Measurements from ENCODE around the gene EEF1E1. TPM values are rescaled to one million over a fixed set of nuclear protein-coding genes. Genes with fewer than 3 reads are reported as not detected.

The EEF1E1 gene
- total and polyA plus RNA-seq, 9 of the 15 experiments (the other 6 are each of a cell fraction or from before 2014, with no cell fraction given): 135 to 1,355 (median 327) TPM

- TF ChIP-seq ZKSCAN1 (IDR thresholded peaks at IDR 0.05; ENCODE audit: low read depth, low read length) (peak; percentile 65; the same call in 1 of the 2 replicates), ZBTB8A (IDR thresholded peaks at IDR 0.05; ENCODE audit: partially characterized antibody) (no peak), NFXL1 (CRISPR knock-in tag; IDR thresholded peaks at IDR 0.05) (no peak), HMGXB4 (CRISPR knock-in tag; IDR thresholded peaks at IDR 0.05) (no peak), ZNF449 (CRISPR knock-in tag; IDR thresholded peaks at IDR 0.05) (no peak), IRF2 (CRISPR knock-in tag; IDR thresholded peaks at IDR 0.05) (no peak), HBP1 (CRISPR knock-in tag; IDR thresholded peaks at IDR 0.05) (no peak), HCFC1 (IDR thresholded peaks at IDR 0.05; ENCODE audit: low read depth, low read length) (peak; percentile 95), SMARCA5 (IDR thresholded peaks at IDR 0.05) (no peak), MCM3 (IDR thresholded peaks at IDR 0.05) (no peak), MCM7 (IDR thresholded peaks at IDR 0.05) (no peak), ZFP36 (IDR thresholded peaks at IDR 0.05; ENCODE audit: low read depth, low read length, partially characterized antibody) (no peak), SLC30A9 (CRISPR knock-in tag; IDR thresholded peaks at IDR 0.05) (no peak), CXXC5 (CRISPR knock-in tag; IDR thresholded peaks at IDR 0.05) (peak; percentile 82), ADNP (tag; IDR thresholded peaks at IDR 0.05) (no peak), TEAD2 (tag; IDR thresholded peaks at IDR 0.05) (no peak), ZNF316 (IDR thresholded peaks at IDR 0.05) (0 out of 2 replicates have a peak, but pooled peaks have one; percentile 7), ZNF395 (CRISPR knock-in tag; IDR thresholded peaks at IDR 0.05) (peak; percentile 74; the same call in 1 of the 2 replicates), NR2F6 (CRISPR knock-in tag; IDR thresholded peaks at IDR 0.05) (no peak), ZNF311 (CRISPR knock-in tag; IDR thresholded peaks at IDR 0.05) (0 out of 2 replicates have a peak, but pooled peaks have one; percentile 46), ZBTB26 (CRISPR knock-in tag; IDR thresholded peaks at IDR 0.05) (no peak), ILF3 (IDR thresholded peaks at IDR 0.05; ENCODE audit: borderline replicate concordance) (no peak)
These were observed 38.3 kb downstream of the EEF1E1 start, which contains the start of gene BLOC1S5 (continued) for GRCh38 chr6:8063761-8064637.
